K562 (cell line): ENCODE measurements around the gene EPN2. TPM values are rescaled to one million over a fixed set of nuclear protein-coding genes. Genes with fewer than 3 reads are reported as not detected.

Experiments
- ATAC-seq: fragments of 200-7000 bp; cut with Tn5 transposase; 3 replicates; pipeline ENCODE4 v1.9.1; 2020; ENCODE audit warnings: moderate library complexity
- BruUV-seq: library from RNA; stranded (reverse); fragments of 400-500 nt; replicated peaks from 2 replicates; lab custom pipeline; 2021; lab: Mats Ljungman, UMichigan
- CTCF ChIA-PET: fragments of 300-600 bp; formaldehyde crosslinking; extraction: SDS; loops from one replicate; lab custom pipeline; 2021; ENCODE audit warnings: low intra/inter-chr PET ratio; lab: Yijun Ruan, JAX
- POLR2A ChIA-PET: fragments of 300-600, 350-650 bp; sonication (Branson Sonifier 250); formaldehyde crosslinking; extraction: SDS; loops from one replicate; lab custom pipeline; 2021; ENCODE audit warnings: antibody characterized with exemption, inconsistent platforms; lab: Yijun Ruan, JAX
- DNase-seq, 4 experiments: peaks; one replicate each; pipeline versions ENCODE4 v3.0.0 to v3.0.0-alpha.2; 2011 to 2018; ENCODE audit warnings: low spot score in 3 of 4, mixed read lengths in 3 of 4; ENCODE audit errors: extremely low read depth in 1 of 4
- FAIRE-seq: peaks from 2 replicates; lab custom pipeline; 2011; peaks lifted over from hg19 to GRCh38; lab: Jason Lieb, UNC
- H2AFZ ChIP-seq: 2 replicates; pipeline ENCODE4 v1.6.0; 2011; ENCODE audit warnings: low read depth, low read length, control low read depth, inconsistent platforms
- H3K27ac ChIP-seq: fragments of 200-600 bp; 3 replicates; pipeline ENCODE4 v1.8.0; 2011; ENCODE audit warnings: low read depth, mild to moderate bottlenecking, control low read depth, inconsistent platforms, low read length, moderate library complexity, mixed read lengths; ENCODE audit errors: extremely low read depth
- H3K27me3 ChIP-seq, 2 experiments: fragments of 300-600 bp in 1 of 2; 2 replicates in 1 of 2; 3 replicates in 1 of 2; pipeline versions ENCODE4 v1.6.0 to v1.8.0; 2011; ENCODE audit warnings: inconsistent platforms in 2 of 2, low read length in 2 of 2, mild to moderate bottlenecking in 1 of 2, mixed read lengths in 1 of 2, moderate library complexity in 1 of 2; ENCODE audit not compliant: control insufficient read depth in 2 of 2, insufficient read depth in 2 of 2
- H3K36me3 ChIP-seq: fragments of 300-600 bp; 3 replicates; pipeline ENCODE4 v1.8.0; 2011; ENCODE audit warnings: mild to moderate bottlenecking, low read length, inconsistent platforms; ENCODE audit not compliant: control insufficient read depth, insufficient read depth
- H3K4me1 ChIP-seq, 2 experiments: fragments of 200-600 bp in 1 of 2; replicated peaks in 1 of 2; 2 replicates in 1 of 2; 3 replicates in 1 of 2; pipeline versions ENCODE4 v1.5.1 to v1.8.0; 2011; ENCODE audit warnings: inconsistent platforms in 2 of 2, low read length in 2 of 2, mild to moderate bottlenecking in 1 of 2, mixed read lengths in 1 of 2, moderate library complexity in 1 of 2; ENCODE audit not compliant: control insufficient read depth in 2 of 2, insufficient read depth in 2 of 2
- H3K4me2 ChIP-seq: 2 replicates; pipeline ENCODE4 v1.6.1; 2011; ENCODE audit warnings: low read length, control low read depth, inconsistent platforms, mixed read lengths; ENCODE audit not compliant: insufficient read depth
- H3K4me3 ChIP-seq: fragments of 200-600 bp; sonication (generic), shearing (Covaris generic); 2 replicates; pipeline ENCODE4 v1.5.1; 2016; ENCODE audit warnings: control low read depth, inconsistent platforms
- H3K79me2 ChIP-seq: fragments of 200-600 bp; 3 replicates; pipeline ENCODE4 v1.8.0; 2011; ENCODE audit warnings: low read length, inconsistent platforms; ENCODE audit not compliant: control insufficient read depth, insufficient read depth
- H3K9ac ChIP-seq, 2 experiments: 2 replicates each; pipeline versions ENCODE4 v1.6.0 to v1.6.1; 2011; ENCODE audit warnings: low read depth in 2 of 2, low read length in 2 of 2, control low read depth in 1 of 2, inconsistent platforms in 1 of 2, mild to moderate bottlenecking in 1 of 2, mixed read lengths in 1 of 2; ENCODE audit not compliant: insufficient read depth in 1 of 2
- H3K9me1 ChIP-seq: one replicate; pipeline ENCODE4 v1.6.0; 2011; ENCODE audit warnings: inconsistent platforms, mild to moderate bottlenecking, low read length, moderate library complexity; ENCODE audit not compliant: control insufficient read depth, insufficient read depth
- H3K9me3 ChIP-seq: replicated peaks from 2 replicates; pipeline ENCODE4 v1.5.1; 2011; ENCODE audit warnings: low read depth, low read length, inconsistent platforms; ENCODE audit not compliant: control insufficient read depth, insufficient read depth
- H4K20me1 ChIP-seq: replicated peaks from 2 replicates; pipeline ENCODE4 v1.6.1; 2011; ENCODE audit warnings: low read length, inconsistent platforms, mixed read lengths; ENCODE audit not compliant: control insufficient read depth, insufficient read depth
- ATF3 ChIP-seq, 2 experiments: fragments of 450-650 bp in 1 of 2; sonication (generic) in 1 of 2; formaldehyde crosslinking in 1 of 2; IDR thresholded peaks in 1 of 2; conservative IDR thresholded peaks in 1 of 2; 2 replicates each; pipeline versions ENCODE4 v1.6.1 to v1.8.1; 2016 to 2023; ENCODE audit warnings: mild to moderate bottlenecking in 2 of 2, moderate library complexity in 2 of 2, inconsistent platforms in 1 of 2, missing genetic modification reagents in 1 of 2
- BRD4 ChIP-seq: fragments of 200-600 bp; sonication (generic); IDR thresholded peaks from 2 replicates; pipeline ENCODE4 v1.6.1; 2017; ENCODE audit warnings: inconsistent platforms
- HDAC8 ChIP-seq: fragments of 450-650 bp; IDR thresholded peaks from 2 replicates; pipeline ENCODE4 v1.6.1; 2016; ENCODE audit warnings: mild to moderate bottlenecking, missing genetic modification characterization, moderate library complexity, missing compliant biosample characterization
- HNRNPLL ChIP-seq: fragments of 200-400 bp; formaldehyde crosslinking; IDR thresholded peaks from 2 replicates; pipeline ENCODE4 v1.6.1; 2017; ENCODE audit warnings: low read length, low read depth, mild to moderate bottlenecking; ENCODE audit not compliant: poor library complexity, severe bottlenecking
- MAFG ChIP-seq: fragments of 450-650 bp; conservative IDR thresholded peaks from 2 replicates; pipeline ENCODE4 v1.6.1; 2016; ENCODE audit warnings: missing genetic modification characterization, missing compliant biosample characterization
- MBD1 ChIP-seq: fragments of 250-450 bp; sonication (Bioruptor Pico); IDR thresholded peaks from 2 replicates; pipeline ENCODE4 v1.8.0; 2022; ENCODE audit warnings: inconsistent platforms
- MBD2 ChIP-seq: sonication (generic); IDR thresholded peaks from 2 replicates; pipeline ENCODE4 v1.6.1; 2016; ENCODE audit warnings: low read depth, borderline replicate concordance
- NR4A1 ChIP-seq, 2 experiments: fragments of 250-450 bp in 1 of 2; fragments of 450-650 bp in 1 of 2; sonication (Bioruptor Pico) in 1 of 2; IDR thresholded peaks; 2 replicates each; pipeline versions ENCODE4 v1.4.0 to v1.6.1; 2016 to 2020; ENCODE audit warnings: mild to moderate bottlenecking in 2 of 2, missing compliant biosample characterization in 1 of 2, missing genetic modification characterization in 1 of 2, moderate library complexity in 1 of 2
- POLR3G ChIP-seq: IDR thresholded peaks from 2 replicates; pipeline ENCODE4 v1.6.1; 2011; ENCODE audit not compliant: insufficient read length, insufficient replicate concordance; ENCODE audit errors: extremely low read depth
- TSC22D4 ChIP-seq: fragments of 450-650 bp; IDR thresholded peaks from 2 replicates; pipeline ENCODE4 v1.6.1; 2016; ENCODE audit warnings: missing genetic modification characterization, missing biosample characterization, control low read depth
- ZBTB7A ChIP-seq: IDR thresholded peaks from 2 replicates; pipeline ENCODE4 v1.6.1; 2011; ENCODE audit warnings: low read depth, mild to moderate bottlenecking, low read length, moderate library complexity, borderline replicate concordance; ENCODE audit not compliant: control insufficient read depth
- ZNF212 ChIP-seq: fragments of 450-650 bp; formaldehyde crosslinking; IDR thresholded peaks from 2 replicates; pipeline ENCODE4 v1.4.0; 2020; ENCODE audit warnings: mild to moderate bottlenecking
- ZNF408 ChIP-seq: fragments of 250-450 bp; sonication (Bioruptor Pico); IDR thresholded peaks from 2 replicates; pipeline ENCODE4 v1.4.0; 2020; ENCODE audit warnings: low read depth, mild to moderate bottlenecking, moderate library complexity
- WGBS: fragments of 100-300 bp; shearing (Covaris generic); methylation state at CpG from one replicate; pipeline ENCODE4 v1.1.6; 2016; ENCODE audit warnings: low coverage, mixed read lengths; ENCODE audit not compliant: insufficient coverage; ENCODE audit errors: missing lambda C conversion rate; 5-methylcytosine and 5-hydroxymethylcytosine counted together
- in situ Hi-C: fragments of 300-500 bp; cut with MboI; formaldehyde crosslinking; loops from 4 replicates; pipeline ENCODE4 v1.15.0; 2018; ENCODE audit warnings: inconsistent platforms, mixed read lengths
- intact Hi-C: fragments of 100-400 bp; cut with micrococcal nuclease; formaldehyde crosslinking; loops from 2 replicates; pipeline ENCODE4 v1.14.2; 2022
- polyA plus RNA-seq, 8 experiments: library from polyadenylated mRNA; depleted of rRNA in 4 of 8; stranded (reverse) in 5 of 8; unstranded in 3 of 8; fragments of >200 nt; fragmentation: Nextera tagmentation in 2 of 8; fragmentation: Illumina TruSeq in 1 of 8; extraction: Ambion mirVana in 2 of 8; extraction: Trizol in 1 of 8; gene quantifications; 2 replicates each; pipeline versions ENCODE4 v1.2.1 to v1.2.3, GENCODE V29; 2011 to 2014; ENCODE audit warnings: inconsistent platforms in 1 of 8, missing spikeins in 1 of 8
- total RNA-seq, 7 experiments: library from RNA; depleted of rRNA in 6 of 7; stranded (reverse); fragments of >200 nt in 6 of 7; fragmentation: Illumina TruSeq in 2 of 7; extraction: Trizol in 2 of 7; gene quantifications; 2 replicates each; pipeline versions ENCODE4 v1.2.1 to v1.2.3, GENCODE V29; 2011 to 2021; ENCODE audit warnings: low replicate concordance in 1 of 7
- TF ChIP-seq, protein P1 (sequence below): fragments of 250-450 bp; sonication (Bioruptor Pico); IDR thresholded peaks from 2 replicates; pipeline ENCODE4 v1.4.0; 2020
- TF ChIP-seq, protein P2 (sequence below): fragments of 200-800 bp; sonication (Bioruptor generic); IDR thresholded peaks from 2 replicates; pipeline ENCODE4 v1.6.1; 2017; ENCODE audit warnings: missing genetic modification characterization, missing compliant biosample characterization
- TF ChIP-seq, protein P3 (sequence below), 2 experiments: fragments of 250-450 bp in 1 of 2; fragments of 450-650 bp in 1 of 2; sonication (Bioruptor Pico) in 1 of 2; IDR thresholded peaks; 2 replicates each; pipeline versions ENCODE4 v1.6.1 to v1.8.0; 2016 to 2021; ENCODE audit warnings: mild to moderate bottlenecking in 2 of 2, moderate library complexity in 2 of 2, missing compliant biosample characterization in 1 of 2, missing genetic modification characterization in 1 of 2

Gene EPN2
- total and polyA plus RNA-seq, 9 of the 15 experiments (the other 6 are each of a cell fraction or from before 2014, with no cell fraction given): 1.0 to 12.9 (median 8.9) TPM

DNA sequence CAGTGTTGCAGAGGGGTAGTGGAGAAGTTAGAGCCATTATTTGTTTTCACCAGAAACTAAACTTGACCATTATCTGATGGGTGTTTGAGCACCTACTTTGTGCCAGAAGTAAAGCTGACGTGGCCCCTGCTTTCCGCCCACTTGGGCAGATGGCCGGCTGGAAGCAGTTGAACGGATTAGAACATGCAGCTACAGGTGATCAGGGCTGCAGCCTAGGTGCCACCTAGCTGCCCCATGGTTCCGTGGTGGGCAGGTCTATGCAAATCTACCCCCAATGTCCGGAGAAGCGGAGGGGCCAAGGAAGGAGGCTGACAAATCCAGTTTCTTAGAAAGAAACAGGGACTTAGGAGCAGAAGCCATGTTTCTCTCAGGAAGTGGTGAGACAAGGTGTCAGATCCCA, 62.7 kb downstream of the EPN2 start:
- Histone ChIP-seq H3K4me1 (peaks cover 16 to 18% of the 10 kb centered on the region in 2 experiments), H3K36me3 (no peaks in the 10 kb centered on the region), H3K27me3 (no peaks in the 10 kb centered on the region), H3K4me3 (no peak overlapping the region), H3K9ac (no peak overlapping the region), H3K9me3 (no peaks in the 10 kb centered on the region), H4K20me1 (no peaks in the 10 kb centered on the region), H3K27ac (no peak overlapping the region), H3K79me2 (peaks cover 7% of the 10 kb centered on the region; the same call in 1 of the 3 replicates), H3K9me1 (peaks cover 7% of the 10 kb centered on the region), H3K4me2 (no peak overlapping the region), H2AFZ (no peak overlapping the region)
- 77% methylated on average over 6 of the region's 7 CpGs for WGBS
- intact Hi-C loops (no loop called here), in situ Hi-C loops (no loop called here)
- ChIA-PET CTCF (no interaction called here), POLR2A (no interaction called here)
- FAIRE-seq (no peak), ATAC-seq (no peak), DNase-seq (no peak)
- BruUV-seq: no TSS peak
- TF ChIP-seq MBD2 (no peak), ZBTB7A (no peak), ZNF212 (CRISPR knock-in tag) (no peak), ZNF408 (CRISPR knock-in tag) (no peak), ATF3 (IDR thresholded peaks at IDR 0.05) (no peak), ATF3 (CRISPR knock-in tag; conservative IDR thresholded peaks at IDR 0.05) (no peak), HDAC8 (tag) (no peak), MBD1 (CRISPR knock-in tag) (no peak), BRD4 (no peak), POLR3G (no peak), NR4A1 (CRISPR knock-in tag; IDR thresholded peaks at IDR 0.05) (no peak), NR4A1 (tag; IDR thresholded peaks at IDR 0.05) (no peak), HNRNPLL (no peak), MAFG (tag) (no peak), TSC22D4 (tag) (no peak)
- TF ChIP-seq, protein P1, sequence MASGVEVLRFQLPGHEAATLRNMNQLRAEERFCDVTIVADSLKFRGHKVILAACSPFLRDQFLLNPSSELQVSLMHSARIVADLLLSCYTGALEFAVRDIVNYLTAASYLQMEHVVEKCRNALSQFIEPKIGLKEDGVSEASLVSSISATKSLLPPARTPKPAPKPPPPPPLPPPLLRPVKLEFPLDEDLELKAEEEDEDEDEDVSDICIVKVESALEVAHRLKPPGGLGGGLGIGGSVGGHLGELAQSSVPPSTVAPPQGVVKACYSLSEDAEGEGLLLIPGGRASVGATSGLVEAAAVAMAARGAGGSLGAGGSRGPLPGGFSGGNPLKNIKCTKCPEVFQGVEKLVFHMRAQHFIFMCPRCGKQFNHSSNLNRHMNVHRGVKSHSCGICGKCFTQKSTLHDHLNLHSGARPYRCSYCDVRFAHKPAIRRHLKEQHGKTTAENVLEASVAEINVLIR (CRISPR knock-in tag): no peak
- TF ChIP-seq, protein P2, sequence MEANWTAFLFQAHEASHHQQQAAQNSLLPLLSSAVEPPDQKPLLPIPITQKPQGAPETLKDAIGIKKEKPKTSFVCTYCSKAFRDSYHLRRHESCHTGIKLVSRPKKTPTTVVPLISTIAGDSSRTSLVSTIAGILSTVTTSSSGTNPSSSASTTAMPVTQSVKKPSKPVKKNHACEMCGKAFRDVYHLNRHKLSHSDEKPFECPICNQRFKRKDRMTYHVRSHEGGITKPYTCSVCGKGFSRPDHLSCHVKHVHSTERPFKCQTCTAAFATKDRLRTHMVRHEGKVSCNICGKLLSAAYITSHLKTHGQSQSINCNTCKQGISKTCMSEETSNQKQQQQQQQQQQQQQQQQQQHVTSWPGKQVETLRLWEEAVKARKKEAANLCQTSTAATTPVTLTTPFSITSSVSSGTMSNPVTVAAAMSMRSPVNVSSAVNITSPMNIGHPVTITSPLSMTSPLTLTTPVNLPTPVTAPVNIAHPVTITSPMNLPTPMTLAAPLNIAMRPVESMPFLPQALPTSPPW (CRISPR knock-in tag): no peak
- TF ChIP-seq, protein P3, sequence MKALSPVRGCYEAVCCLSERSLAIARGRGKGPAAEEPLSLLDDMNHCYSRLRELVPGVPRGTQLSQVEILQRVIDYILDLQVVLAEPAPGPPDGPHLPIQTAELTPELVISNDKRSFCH (CRISPR knock-in tag; IDR thresholded peaks at IDR 0.05): no peak
- TF ChIP-seq, protein P3 (tag; IDR thresholded peaks at IDR 0.05): no peak
